HepG2 (cell line): ENCODE measurements around the gene ISCA1.

ENCODE experiments used
- MEIS2 ChIP-seq: sonication (generic); formaldehyde crosslinking; IDR thresholded peaks from 2 replicates; pipeline ENCODE4 v1.9.0; 2021; ENCODE audit warnings: mild to moderate bottlenecking, missing genetic modification reagents
- TBX3 ChIP-seq: fragments of 450-650 bp; IDR thresholded peaks from 2 replicates; pipeline ENCODE4 v1.6.1; 2017; ENCODE audit warnings: antibody characterized with exemption, mild to moderate bottlenecking, inconsistent platforms, borderline replicate concordance
- TF ChIP-seq, protein P1 (sequence below): sonication (generic); formaldehyde crosslinking; IDR thresholded peaks from 2 replicates; pipeline ENCODE4 v1.4.0; 2020; ENCODE audit warnings: missing genetic modification reagents

DNA sequence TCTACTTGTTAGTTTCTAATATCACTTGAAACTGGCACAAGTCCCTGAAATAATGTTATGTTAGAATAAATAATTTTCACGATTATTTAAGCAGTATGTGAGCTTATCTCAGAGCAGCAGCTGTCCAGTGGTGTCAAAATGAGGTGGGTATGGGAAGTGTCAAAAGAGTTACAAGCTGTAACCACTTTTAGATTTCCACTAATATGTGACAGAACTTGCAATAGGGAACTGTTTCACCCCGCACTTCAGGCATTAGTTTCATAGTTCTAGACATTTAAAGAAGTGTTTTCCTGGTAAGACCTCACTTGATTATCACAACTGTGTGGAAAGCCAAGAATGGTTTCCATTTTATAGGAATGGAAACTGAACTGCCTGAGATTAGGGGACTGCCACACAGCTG lies 2.9 kb upstream of the ISCA1 start:
- TF ChIP-seq TBX3 (no peak), MEIS2 (CRISPR knock-in tag) (no peak)
- TF ChIP-seq, protein P1, sequence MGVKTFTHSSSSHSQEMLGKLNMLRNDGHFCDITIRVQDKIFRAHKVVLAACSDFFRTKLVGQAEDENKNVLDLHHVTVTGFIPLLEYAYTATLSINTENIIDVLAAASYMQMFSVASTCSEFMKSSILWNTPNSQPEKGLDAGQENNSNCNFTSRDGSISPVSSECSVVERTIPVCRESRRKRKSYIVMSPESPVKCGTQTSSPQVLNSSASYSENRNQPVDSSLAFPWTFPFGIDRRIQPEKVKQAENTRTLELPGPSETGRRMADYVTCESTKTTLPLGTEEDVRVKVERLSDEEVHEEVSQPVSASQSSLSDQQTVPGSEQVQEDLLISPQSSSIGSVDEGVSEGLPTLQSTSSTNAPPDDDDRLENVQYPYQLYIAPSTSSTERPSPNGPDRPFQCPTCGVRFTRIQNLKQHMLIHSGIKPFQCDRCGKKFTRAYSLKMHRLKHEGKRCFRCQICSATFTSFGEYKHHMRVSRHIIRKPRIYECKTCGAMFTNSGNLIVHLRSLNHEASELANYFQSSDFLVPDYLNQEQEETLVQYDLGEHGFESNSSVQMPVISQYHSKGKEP (CRISPR knock-in tag) = no peak
